ENCODE results near the gene CNOT3. TPM values are rescaled to one million over a fixed set of nuclear protein-coding genes. Genes with fewer than 3 reads are reported as not detected.

The CNOT3 gene
- total and polyA plus RNA-seq, 2 of the 13 experiments (the other 11 are each of a cell fraction or from before 2014, with no cell fraction given), result 4.3 to 5.8 TPM

DNA sequence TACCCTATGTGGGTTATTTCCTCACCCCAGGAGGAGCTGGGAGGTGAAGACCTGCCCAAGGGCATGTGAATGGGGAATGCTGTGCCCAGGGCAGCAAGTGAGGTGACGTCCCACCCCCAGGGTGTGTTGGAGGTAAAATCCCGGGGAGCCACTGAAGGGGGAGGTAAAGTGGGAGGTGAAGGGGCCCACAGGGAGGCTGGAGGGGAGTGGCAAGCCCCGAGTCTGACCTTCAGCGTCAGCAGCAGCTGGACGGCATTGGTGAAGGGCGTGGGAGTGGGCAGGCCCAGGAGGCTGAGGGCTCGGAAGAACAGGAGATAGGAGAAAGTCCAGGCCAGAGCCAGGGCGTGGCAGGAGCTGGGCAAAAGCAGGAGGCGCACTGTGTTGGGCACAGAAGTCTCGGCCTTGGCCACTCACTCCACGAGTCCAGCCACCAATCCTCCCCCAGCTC lies 49.4 kb downstream of the CNOT3 start:
- H2AFZ ChIP-seq (ENCODE audit: low read length), result no peak overlapping the region
- peaks cover 26% of the 10 kb centered on the region for H3K4me1 ChIP-seq (ENCODE audit: insufficient read depth, low read length)
- no peak overlapping the region for H3K27ac ChIP-seq (ENCODE audit: extremely low read length, insufficient read depth, low read length)
- no peak for TF ChIP-seq POLR2AphosphoS5 (IDR thresholded peaks at IDR 0.05; ENCODE audit: low read depth, low read length)
- TF ChIP-seq BORCS8-MEF2B (CRISPR knock-in tag; IDR thresholded peaks at IDR 0.05), result no peak
- no peak for TF ChIP-seq ZNF451 (CRISPR knock-in tag; IDR thresholded peaks at IDR 0.05)
- no peak for TF ChIP-seq ZNF598 (CRISPR knock-in tag; IDR thresholded peaks at IDR 0.05; ENCODE audit: borderline replicate concordance)
- TF ChIP-seq CENPT (CRISPR knock-in tag; IDR thresholded peaks at IDR 0.05; ENCODE audit: low read depth), result no peak
- no peak for TF ChIP-seq MZF1 (CRISPR knock-in tag; IDR thresholded peaks at IDR 0.05; ENCODE audit: borderline replicate concordance)
- TF ChIP-seq, protein P1, sequence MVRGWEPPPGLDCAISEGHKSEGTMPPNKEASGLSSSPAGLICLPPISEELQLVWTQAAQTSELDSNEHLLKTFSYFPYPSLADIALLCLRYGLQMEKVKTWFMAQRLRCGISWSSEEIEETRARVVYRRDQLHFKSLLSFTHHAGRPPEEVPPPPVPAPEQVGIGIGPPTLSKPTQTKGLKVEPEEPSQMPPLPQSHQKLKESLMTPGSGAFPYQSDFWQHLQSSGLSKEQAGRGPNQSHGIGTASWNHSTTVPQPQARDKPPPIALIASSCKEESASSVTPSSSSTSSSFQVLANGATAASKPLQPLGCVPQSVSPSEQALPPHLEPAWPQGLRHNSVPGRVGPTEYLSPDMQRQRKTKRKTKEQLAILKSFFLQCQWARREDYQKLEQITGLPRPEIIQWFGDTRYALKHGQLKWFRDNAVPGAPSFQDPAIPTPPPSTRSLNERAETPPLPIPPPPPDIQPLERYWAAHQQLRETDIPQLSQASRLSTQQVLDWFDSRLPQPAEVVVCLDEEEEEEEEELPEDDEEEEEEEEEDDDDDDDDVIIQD (CRISPR knock-in tag; IDR thresholded peaks at IDR 0.05; ENCODE audit: low read depth), result no peak
- no peak for TF ChIP-seq ZNF878 (CRISPR knock-in tag; IDR thresholded peaks at IDR 0.05)
- no peak for TF ChIP-seq U2AF2 (IDR thresholded peaks at IDR 0.05; ENCODE audit: low read depth, low read length)
- no peak for TF ChIP-seq SETDB1 (CRISPR knock-in tag; IDR thresholded peaks at IDR 0.05; ENCODE audit: borderline replicate concordance)
- TF ChIP-seq RFX1 (IDR thresholded peaks at IDR 0.05), result no peak
- no peak for TF ChIP-seq ZNF660 (CRISPR knock-in tag; IDR thresholded peaks at IDR 0.05; ENCODE audit: borderline replicate concordance, low read depth)
- no peak for TF ChIP-seq CBX1 (IDR thresholded peaks at IDR 0.05; ENCODE audit: low read depth)
- TF ChIP-seq U2AF1 (optimal IDR thresholded peaks at IDR 0.05; ENCODE audit: low read depth, low read length), result no peak
- no peak overlapping the region for H3K4me2 ChIP-seq (ENCODE audit: low read depth, low read length)
- in situ Hi-C loops (cut with HindIII; ENCODE audit: extremely low pct_ligation_motif_present, low pct_unique_long_range_greater_than_20kb) (no loop called here), intact Hi-C loops (cut with micrococcal nuclease; ENCODE audit: unreplicated experiment) (loop anchor here (1.0 kb wide), 1 partner anchor 27 kb away; no protein-coding TSS in a partner anchor)
- WGBS (ENCODE audit: low lambda C conversion rate), result 89% methylated on average over 11 of the region's 11 CpGs
- H3K79me2 ChIP-seq (ENCODE audit: insufficient read depth, low read length), result peaks cover 13% of the 10 kb centered on the region
- ATAC-seq, result no peak
- 0 out of 5 replicates have a peak, but pooled peaks cover 1 to 12% of the 10 kb centered on the region in 2 experiments for H3K36me3 ChIP-seq (replicated peaks in 1 of 2; ENCODE audit: control insufficient read depth in 1 of 2, insufficient read depth in 2 of 2, low read length in 2 of 2)
- no peaks in the 10 kb centered on the region for H4K20me1 ChIP-seq (ENCODE audit: insufficient read depth, low read length)
- H3K9me3 ChIP-seq (ENCODE audit: low read length), result no peaks in the 10 kb centered on the region
- ChIA-PET CTCF (ENCODE audit: low intra/inter-chr PET ratio, low total read pairs) (no interaction called here), POLR2A (interaction anchor here (1.5 to 1.6 kb wide), 3 partner anchors 14 to 28 kb away, joined by 3 to 6 read pairs (median 5); partner anchors contain the start of genes LENG1, RPS9 and TMC4)
- BruUV-seq (replicated peaks), result no TSS peak
- no peak overlapping the region for H3K4me3 ChIP-seq (replicated peaks in 1 of 3; ENCODE audit: insufficient read depth in 1 of 3, low read depth in 2 of 3, low read length in 3 of 3)
- H3K9ac ChIP-seq (ENCODE audit: insufficient read depth, low read depth, low read length), result no peak overlapping the region
- no peak for DNase-seq (ENCODE audit: low spot score)
- H3K27me3 ChIP-seq (ENCODE audit: control insufficient read depth in 1 of 2, insufficient read depth in 2 of 2, low read length in 2 of 2), result no peaks in the 10 kb centered on the region
- no peak for FAIRE-seq

Data from HepG2 (cell line).